GM12878 (cell line): Measurements from ENCODE around the gene PRC1. TPM values are rescaled to one million over a fixed set of nuclear protein-coding genes. Genes with fewer than 3 reads are reported as not detected.

Experiments used
- ATAC-seq: fragments of 200-7000 bp; cut with Tn5 transposase; 3 replicates; pipeline ENCODE4 v1.9.1; 2020; ENCODE audit warnings: mild to moderate bottlenecking, moderate library complexity
- BruUV-seq: library from RNA; stranded (reverse); fragments of 400-500 nt; replicated peaks from 2 replicates; lab custom pipeline; 2021; lab: Mats Ljungman, UMichigan
- CTCF ChIA-PET: fragments of 300-600 bp; sonication (Branson Sonifier 250); formaldehyde crosslinking; extraction: SDS; loops from one replicate; lab custom pipeline; 2021; ENCODE audit warnings: inconsistent platforms; lab: Yijun Ruan, JAX
- POLR2A ChIA-PET: fragments of 350-600 bp; formaldehyde crosslinking; extraction: SDS; loops from one replicate; lab custom pipeline; 2021; ENCODE audit warnings: inconsistent platforms; lab: Charles Lee
- RAD21 ChIA-PET: fragments of 300-600 bp; sonication (Branson Sonifier 250); formaldehyde crosslinking; loops from one replicate; lab custom pipeline; 2023; ENCODE audit warnings: antibody characterized with exemption; ENCODE audit not compliant: unreplicated experiment; lab: Charles Lee
- SMC1A ChIA-PET: fragments of 300-600 bp; sonication (Branson Sonifier 250); formaldehyde crosslinking; loops from one replicate; lab custom pipeline; 2023; ENCODE audit not compliant: unreplicated experiment, uncharacterized antibody; lab: Charles Lee
- DNase-seq: peaks from one replicate; pipeline ENCODE4 v3.0.0-alpha.2; 2011; ENCODE audit warnings: low read depth, low spot score
- FAIRE-seq: peaks from 3 replicates; lab custom pipeline; 2011; peaks lifted over from hg19 to GRCh38; lab: Jason Lieb, UNC
- H2AFZ ChIP-seq: 2 replicates; pipeline ENCODE4 v1.6.0; 2011; ENCODE audit warnings: low read depth, low read length, control low read depth; ENCODE audit not compliant: control insufficient read depth
- H3K27ac ChIP-seq: 2 replicates; pipeline ENCODE4 v1.5.1; 2011; ENCODE audit warnings: control low read depth; ENCODE audit not compliant: control insufficient read depth, insufficient read depth
- H3K27me3 ChIP-seq, 2 experiments: replicated peaks in 1 of 2; 2 replicates each; pipeline versions ENCODE4 v1.6.0 to v1.6.1; 2011; ENCODE audit warnings: low read length in 1 of 2; ENCODE audit not compliant: control insufficient read depth in 2 of 2, insufficient read depth in 2 of 2
- H3K36me3 ChIP-seq, 2 experiments: 2 replicates each; pipeline ENCODE4 v1.5.1; 2011; ENCODE audit warnings: low read length in 1 of 2; ENCODE audit not compliant: control insufficient read depth in 2 of 2, insufficient read depth in 2 of 2
- H3K4me1 ChIP-seq: 2 replicates; pipeline ENCODE4 v1.6.1; 2011; ENCODE audit warnings: mild to moderate bottlenecking, low read length, moderate library complexity, mixed read lengths; ENCODE audit not compliant: control insufficient read depth, insufficient read depth
- H3K4me2 ChIP-seq: 2 replicates; pipeline ENCODE4 v1.6.0; 2011; ENCODE audit warnings: control low read depth; ENCODE audit not compliant: control insufficient read depth, insufficient read depth
- H3K4me3 ChIP-seq: fragments of 200-600 bp; sonication (generic); 2 replicates; pipeline ENCODE4 v1.5.1; 2016
- H3K79me2 ChIP-seq: 2 replicates; pipeline ENCODE4 v1.6.0; 2011; ENCODE audit warnings: low read length; ENCODE audit not compliant: control insufficient read depth, insufficient read depth
- H3K9ac ChIP-seq: 2 replicates; pipeline ENCODE4 v1.8.0; 2011; ENCODE audit warnings: low read length, control low read depth, mixed read lengths; ENCODE audit not compliant: control insufficient read depth, insufficient read depth
- H3K9me3 ChIP-seq: replicated peaks from 3 replicates; pipeline ENCODE4 v1.5.1; 2011; ENCODE audit warnings: mild to moderate bottlenecking, low read length; ENCODE audit not compliant: control insufficient read depth, insufficient read depth
- H4K20me1 ChIP-seq: 2 replicates; pipeline ENCODE4 v1.6.0; 2011; ENCODE audit not compliant: control insufficient read depth, insufficient read depth
- ESRRA ChIP-seq: IDR thresholded peaks from 2 replicates; pipeline ENCODE4 v1.6.1; 2012; ENCODE audit warnings: mild to moderate bottlenecking, low read length, improper control_type of control experiment
- FOXM1 ChIP-seq: IDR thresholded peaks from 2 replicates; pipeline ENCODE4 v1.6.1; 2012; ENCODE audit warnings: low read depth, mild to moderate bottlenecking, inconsistent platforms, low read length, moderate library complexity
- GABPA ChIP-seq: IDR thresholded peaks from 2 replicates; pipeline ENCODE4 v1.6.1; 2014; ENCODE audit warnings: antibody characterized with exemption, low read depth, mild to moderate bottlenecking, inconsistent platforms
- PKNOX1 ChIP-seq: fragments of 450-650 bp; IDR thresholded peaks from 2 replicates; pipeline ENCODE4 v1.6.1; 2016; ENCODE audit warnings: mild to moderate bottlenecking
- RELA ChIP-seq: fragments of 450-650 bp; IDR thresholded peaks from 2 replicates; pipeline ENCODE4 v1.8.0; 2014; ENCODE audit warnings: borderline replicate concordance; ENCODE audit not compliant: partially characterized antibody
- REST ChIP-seq: IDR thresholded peaks from 2 replicates; pipeline ENCODE4 v1.6.1; 2012; ENCODE audit warnings: mild to moderate bottlenecking, low read depth, low read length
- TCF3 ChIP-seq: IDR thresholded peaks from 2 replicates; pipeline ENCODE4 v1.6.1; 2012; ENCODE audit warnings: low read depth, mild to moderate bottlenecking, low read length, borderline replicate concordance; ENCODE audit not compliant: insufficient read depth
- WRNIP1 ChIP-seq: IDR thresholded peaks from 2 replicates; pipeline ENCODE4 v1.6.1; 2011; ENCODE audit warnings: low read depth, low read length, improper control_type of control experiment, borderline replicate concordance
- WGBS: methylation state at CpG from one replicate; pipeline ENCODE4 v1.1.6; 2016; ENCODE audit warnings: low lambda C conversion rate; ENCODE audit not compliant: insufficient replicate concordance, insufficient coverage; ENCODE audit errors: missing lambda C conversion rate; 5-methylcytosine and 5-hydroxymethylcytosine counted together
- in situ Hi-C: fragments of 300-500 bp; cut with MboI; formaldehyde crosslinking; loops from 9 replicates; pipeline ENCODE4 v1.14.3; 2018; ENCODE audit warnings: mixed read lengths
- intact Hi-C: fragments of 100-400 bp; cut with micrococcal nuclease; formaldehyde crosslinking; loops from one replicate; pipeline ENCODE4 v1.14.2; 2022; ENCODE audit not compliant: unreplicated experiment
- polyA plus RNA-seq, 11 experiments: library from polyadenylated mRNA; depleted of rRNA in 4 of 11; unstranded in 6 of 11; stranded (reverse) in 5 of 11; fragments of >200 nt; fragmentation: Nextera tagmentation in 4 of 11; fragmentation: Illumina TruSeq in 1 of 11; extraction: Ambion mirVana in 4 of 11; extraction: Trizol in 1 of 11; gene quantifications; 1 replicate in 1 of 11; 2 replicates in 10 of 11; pipeline versions ENCODE4 v1.2.1 to v1.2.3, GENCODE V29; 2011 to 2016; ENCODE audit warnings: inconsistent platforms in 2 of 11, missing spikeins in 2 of 11, low read depth in 1 of 11
- total RNA-seq, 4 experiments: library from RNA; depleted of rRNA in 3 of 4; stranded (reverse); fragments of >200 nt in 3 of 4; fragmentation: Illumina TruSeq in 1 of 4; extraction: Trizol in 1 of 4; gene quantifications; 2 replicates each; pipeline versions ENCODE4 v1.2.1 to v1.2.3, GENCODE V29; 2013 to 2021

PRC1 gene
- total and polyA plus RNA-seq, 10 of the 15 experiments (the other 5 are each of a cell fraction or from before 2014, with no cell fraction given), result 100 to 241 (median 131) TPM

- BruUV-seq, result no TSS peak
- SMC1A ChIA-PET, result interaction anchor here (1.4 kb wide), 1 partner anchor 24 kb away, joined by 4 read pairs; no protein-coding TSS in a partner anchor
- intact Hi-C loops (loop anchor here (5.0 kb wide), 3 partner anchors 35 to 90 kb away; partner anchors contain the start of genes PRC1 and VPS33B), in situ Hi-C loops (loop anchor here (25.0 kb wide), 1 partner anchor 1370 kb away; the partner anchor contains the start of gene TICRR)
- H3K27me3 ChIP-seq, result no peaks in the 10 kb centered on the region
- peaks cover 3% of the 10 kb centered on the region; the same call in 1 of the 2 replicates for H3K4me1 ChIP-seq
- no peaks in the 10 kb centered on the region for H4K20me1 ChIP-seq
- H2AFZ ChIP-seq, result no peak overlapping the region
- WGBS, result 97% methylated on average over 6 of the region's 6 CpGs
- H3K79me2 ChIP-seq, result peaks cover 24% of the 10 kb centered on the region
- no peak overlapping the region for H3K4me3 ChIP-seq
- DNase-seq (no peak), FAIRE-seq (no peak), ATAC-seq (no peak)
- POLR2A ChIA-PET, result interaction anchor here (1.5 to 3.6 kb wide), 2 partner anchors 25 to 30 kb away, joined by 4 to 26 read pairs; partner anchors contain the start of gene HDDC3
- CTCF ChIA-PET, result interaction anchor here (0.8 to 6.4 kb wide), 13 partner anchors 19 to 314 kb away, joined by 3 to 74 read pairs (median 5); partner anchors contain the start of genes HDDC3 and UNC45A
- TF ChIP-seq ESRRA (no peak), TCF3 (no peak), RELA (no peak), GABPA (no peak), REST (no peak), PKNOX1 (no peak), WRNIP1 (no peak), FOXM1 (no peak)
- H3K27ac ChIP-seq, result no peak overlapping the region
- no peak overlapping the region for H3K9ac ChIP-seq
- 0 out of 2 replicates have a peak overlapping the region, but pooled peaks have one; percentile 78 for H3K4me2 ChIP-seq
- H3K36me3 ChIP-seq, result peaks cover 21 to 30% of the 10 kb centered on the region in 2 experiments
- RAD21 ChIA-PET, result interaction anchor here (1.2 to 4.5 kb wide), 3 partner anchors 23 to 314 kb away, joined by 3 to 24 read pairs (median 3); partner anchors contain the start of gene UNC45A
- no peaks in the 10 kb centered on the region for H3K9me3 ChIP-seq
Measured at GRCh38 chr15:90957791-90958190, 36.5 kb downstream of the PRC1 start.
